SK-N-SH (cell line): ENCODE data around the gene VPS16. TPM values are rescaled to one million over a fixed set of nuclear protein-coding genes. Genes with fewer than 3 reads are reported as not detected.

ENCODE experiments used
- CTCF ChIA-PET: fragments of 300-600, 350-600 bp; formaldehyde crosslinking; extraction: SDS; loops from one replicate; lab custom pipeline; 2021; lab: Yijun Ruan, JAX
- POLR2A ChIA-PET: fragments of 350-600 bp; sonication (Branson Sonifier 250); formaldehyde crosslinking; extraction: SDS; loops from one replicate; lab custom pipeline; 2020; ENCODE audit warnings: antibody characterized with exemption, inconsistent platforms; lab: Yijun Ruan, JAX
- DNase-seq: peaks from one replicate; pipeline ENCODE4 v3.0.0; 2012
- H2AFZ ChIP-seq: fragments of 200-600 bp; sonication (generic); 2 replicates; pipeline ENCODE4 v1.8.1; 2016; ENCODE audit warnings: antibody characterized with exemption, mild to moderate bottlenecking, low read depth
- H3F3A ChIP-seq: fragments of 200-600 bp; sonication (generic); replicated peaks from 2 replicates; pipeline ENCODE3; 2016; ENCODE audit warnings: antibody characterized with exemption, mild to moderate bottlenecking; ENCODE audit not compliant: insufficient read depth
- H3K27ac ChIP-seq, 2 experiments: fragments of 200-500 bp in 1 of 2; fragments of 200-600 bp in 1 of 2; sonication (Bioruptor generic) in 1 of 2; sonication (generic), shearing (Covaris generic) in 1 of 2; 2 replicates each; pipeline versions ENCODE4 v1.5.1 to v1.6.1; 2014 to 2016; ENCODE audit warnings: low read depth in 2 of 2, inconsistent platforms in 1 of 2, low read length in 1 of 2, mild to moderate bottlenecking in 1 of 2, mixed read lengths in 1 of 2
- H3K27me3 ChIP-seq: fragments of 200-600 bp; sonication (generic), shearing (Covaris generic); 2 replicates; pipeline ENCODE4 v1.6.1; 2016; ENCODE audit warnings: mixed run types; ENCODE audit not compliant: insufficient read depth
- H3K36me3 ChIP-seq, 2 experiments: fragments of 200-500 bp in 1 of 2; fragments of 200-600 bp in 1 of 2; sonication (Bioruptor generic) in 1 of 2; sonication (generic) in 1 of 2; replicated peaks in 1 of 2; 2 replicates each; pipeline versions ENCODE3 to v1.5.1; 2014 to 2016; ENCODE audit warnings: low read length in 1 of 2, mild to moderate bottlenecking in 1 of 2; ENCODE audit not compliant: insufficient read depth in 2 of 2, control insufficient read depth in 1 of 2
- H3K4me1 ChIP-seq, 2 experiments: fragments of 200-500 bp in 1 of 2; fragments of 200-600 bp in 1 of 2; sonication (Bioruptor generic) in 1 of 2; sonication (generic), shearing (Covaris generic) in 1 of 2; 2 replicates each; pipeline versions ENCODE4 v1.5.1 to v1.6.1; 2014 to 2016; ENCODE audit warnings: low read depth in 1 of 2, low read length in 1 of 2, mixed run types in 1 of 2; ENCODE audit not compliant: insufficient read depth in 2 of 2, control insufficient read depth in 1 of 2
- H3K4me2 ChIP-seq: fragments of 200-600 bp; sonication (generic), shearing (Covaris generic); 2 replicates; pipeline ENCODE4 v1.6.1; 2017; ENCODE audit warnings: mixed run types
- H3K4me3 ChIP-seq, 2 experiments: fragments of 200-500 bp in 1 of 2; fragments of 200-600 bp in 1 of 2; sonication (Bioruptor generic) in 1 of 2; sonication (generic), shearing (Covaris generic) in 1 of 2; 2 replicates each; pipeline versions ENCODE4 v1.5.1 to v1.8.1; 2014 to 2016; ENCODE audit warnings: low read depth in 2 of 2, inconsistent platforms in 1 of 2, low read length in 1 of 2, mild to moderate bottlenecking in 1 of 2, mixed read lengths in 1 of 2, moderate library complexity in 1 of 2
- H3K79me2 ChIP-seq: fragments of 200-600 bp; sonication (generic); 2 replicates; pipeline ENCODE4 v1.8.1; 2017; ENCODE audit warnings: mild to moderate bottlenecking; ENCODE audit not compliant: insufficient read depth
- H3K9ac ChIP-seq: fragments of 200-600 bp; sonication (generic); 2 replicates; pipeline ENCODE4 v1.6.1; 2017; ENCODE audit warnings: mixed run types
- H3K9me2 ChIP-seq: fragments of 200-600 bp; sonication (generic); 2 replicates; pipeline ENCODE4 v1.6.1; 2017; ENCODE audit warnings: mixed run types
- H3K9me3 ChIP-seq: fragments of 200-600 bp; sonication (generic); 2 replicates; pipeline ENCODE4 v1.6.1; 2017; ENCODE audit warnings: mixed run types, mild to moderate bottlenecking, moderate library complexity
- H4K20me1 ChIP-seq: fragments of 200-600 bp; sonication (generic); 2 replicates; pipeline ENCODE4 v1.6.1; 2017; ENCODE audit warnings: mild to moderate bottlenecking, mixed run types; ENCODE audit not compliant: insufficient read depth
- EP300 ChIP-seq, 2 experiments: IDR thresholded peaks; 2 replicates each; pipeline versions ENCODE4 v1.4.0 to v1.6.1; 2012; ENCODE audit warnings: borderline replicate concordance in 1 of 2, low read depth in 1 of 2, low read length in 1 of 2
- EZH2phosphoT487 ChIP-seq: fragments of 200-600 bp; sonication (generic); IDR thresholded peaks from 2 replicates; pipeline ENCODE4 v1.6.1; 2017; ENCODE audit warnings: low read depth, mixed run types, mild to moderate bottlenecking, antibody characterized with exemption, moderate library complexity, borderline replicate concordance
- FOSL2 ChIP-seq: IDR thresholded peaks from 2 replicates; pipeline ENCODE4 v1.4.0; 2012; ENCODE audit warnings: low read depth, mild to moderate bottlenecking, moderate library complexity, borderline replicate concordance
- FOXJ3 ChIP-seq: sonication (generic); formaldehyde crosslinking; IDR thresholded peaks from 2 replicates; pipeline ENCODE4 v1.5.1; 2020; ENCODE audit warnings: mild to moderate bottlenecking, missing genetic modification reagents
- GABPA ChIP-seq: IDR thresholded peaks from 2 replicates; pipeline ENCODE4 v1.4.0; 2012; ENCODE audit warnings: low read depth, mild to moderate bottlenecking
- RAD21 ChIP-seq: IDR thresholded peaks from 2 replicates; pipeline ENCODE4 v1.6.1; 2012; ENCODE audit warnings: mild to moderate bottlenecking, low read length
- TAF1 ChIP-seq: IDR thresholded peaks from 2 replicates; pipeline ENCODE4 v1.6.1; 2012; ENCODE audit warnings: low read depth, mild to moderate bottlenecking, low read length, moderate library complexity, borderline replicate concordance
- TCF12 ChIP-seq: IDR thresholded peaks from 2 replicates; pipeline ENCODE4 v1.4.0; 2012
- YY1 ChIP-seq: IDR thresholded peaks from 2 replicates; pipeline ENCODE4 v1.4.0; 2012; ENCODE audit warnings: low read depth, mild to moderate bottlenecking
- WGBS: methylation state at CpG from one replicate; pipeline ENCODE4 v1.1.6; 2017; ENCODE audit warnings: low lambda C conversion rate; 5-methylcytosine and 5-hydroxymethylcytosine counted together
- polyA plus RNA-seq, 3 experiments: library from polyadenylated mRNA; depleted of rRNA; stranded (reverse); fragments of >200 nt; gene quantifications; 2 replicates each; pipeline ENCODE4 v1.2.3, GENCODE V29; 2012
- TF ChIP-seq, protein P1 (sequence below): IDR thresholded peaks from 2 replicates; pipeline ENCODE4; 2012
- TF ChIP-seq, protein P2 (sequence below): fragments of 200-600 bp; sonication (generic); IDR thresholded peaks from 2 replicates; pipeline ENCODE4 v1.6.1; 2017; ENCODE audit warnings: antibody characterized with exemption, mild to moderate bottlenecking, moderate library complexity
- TF ChIP-seq, protein P3 (sequence below): fragments of 150-350 bp; IDR thresholded peaks from 2 replicates; pipeline ENCODE4 v1.6.1; 2016; ENCODE audit warnings: mild to moderate bottlenecking, low read depth, low read length
- TF ChIP-seq, protein P4 (sequence below): IDR thresholded peaks from 2 replicates; pipeline ENCODE4 v1.6.1; 2012; ENCODE audit warnings: mild to moderate bottlenecking, low read depth, low read length, moderate library complexity

VPS16 gene
- polyA plus RNA-seq, 1 of the 3 experiments (the other 2 are of a cell fraction), result 62.0 TPM

GRCh38 chr20:2866236-2866635, 25.7 kb downstream of the VPS16 start:
- no peak overlapping the region for H3K27ac ChIP-seq
- DNase-seq, result no peak
- ChIA-PET CTCF (interaction anchor here (2.5 kb wide), 1 partner anchor 14 kb away, joined by 7 read pairs; no protein-coding TSS in a partner anchor), POLR2A (no interaction called here)
- peaks cover 0 to 40% of the 10 kb centered on the region in 2 experiments for H3K36me3 ChIP-seq
- H3K4me2 ChIP-seq, result no peak overlapping the region
- no peak overlapping the region for H2AFZ ChIP-seq
- peaks cover 0 to 11% of the 10 kb centered on the region in 2 experiments; a peak in 3 of 4 replicates for H3K4me1 ChIP-seq
- no peaks in the 10 kb centered on the region for H3K9me3 ChIP-seq
- no peak overlapping the region for H3K9ac ChIP-seq
- no peaks in the 10 kb centered on the region for H3K79me2 ChIP-seq
- no peaks in the 10 kb centered on the region for H3K9me2 ChIP-seq
- peaks cover 14% of the 10 kb centered on the region for H3F3A ChIP-seq
- H3K27me3 ChIP-seq, result no peaks in the 10 kb centered on the region
- TF ChIP-seq, protein P1, sequence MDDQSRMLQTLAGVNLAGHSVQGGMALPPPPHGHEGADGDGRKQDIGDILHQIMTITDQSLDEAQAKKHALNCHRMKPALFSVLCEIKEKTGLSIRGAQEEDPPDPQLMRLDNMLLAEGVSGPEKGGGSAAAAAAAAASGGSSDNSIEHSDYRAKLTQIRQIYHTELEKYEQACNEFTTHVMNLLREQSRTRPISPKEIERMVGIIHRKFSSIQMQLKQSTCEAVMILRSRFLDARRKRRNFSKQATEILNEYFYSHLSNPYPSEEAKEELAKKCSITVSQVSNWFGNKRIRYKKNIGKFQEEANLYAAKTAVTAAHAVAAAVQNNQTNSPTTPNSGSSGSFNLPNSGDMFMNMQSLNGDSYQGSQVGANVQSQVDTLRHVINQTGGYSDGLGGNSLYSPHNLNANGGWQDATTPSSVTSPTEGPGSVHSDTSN, result no peak
- TF ChIP-seq EZH2phosphoT487, result no peak
- no peak for TF ChIP-seq YY1
- no peak for TF ChIP-seq GABPA
- TF ChIP-seq, protein P2, sequence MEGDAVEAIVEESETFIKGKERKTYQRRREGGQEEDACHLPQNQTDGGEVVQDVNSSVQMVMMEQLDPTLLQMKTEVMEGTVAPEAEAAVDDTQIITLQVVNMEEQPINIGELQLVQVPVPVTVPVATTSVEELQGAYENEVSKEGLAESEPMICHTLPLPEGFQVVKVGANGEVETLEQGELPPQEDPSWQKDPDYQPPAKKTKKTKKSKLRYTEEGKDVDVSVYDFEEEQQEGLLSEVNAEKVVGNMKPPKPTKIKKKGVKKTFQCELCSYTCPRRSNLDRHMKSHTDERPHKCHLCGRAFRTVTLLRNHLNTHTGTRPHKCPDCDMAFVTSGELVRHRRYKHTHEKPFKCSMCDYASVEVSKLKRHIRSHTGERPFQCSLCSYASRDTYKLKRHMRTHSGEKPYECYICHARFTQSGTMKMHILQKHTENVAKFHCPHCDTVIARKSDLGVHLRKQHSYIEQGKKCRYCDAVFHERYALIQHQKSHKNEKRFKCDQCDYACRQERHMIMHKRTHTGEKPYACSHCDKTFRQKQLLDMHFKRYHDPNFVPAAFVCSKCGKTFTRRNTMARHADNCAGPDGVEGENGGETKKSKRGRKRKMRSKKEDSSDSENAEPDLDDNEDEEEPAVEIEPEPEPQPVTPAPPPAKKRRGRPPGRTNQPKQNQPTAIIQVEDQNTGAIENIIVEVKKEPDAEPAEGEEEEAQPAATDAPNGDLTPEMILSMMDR, result no peak
- TF ChIP-seq, protein P3, sequence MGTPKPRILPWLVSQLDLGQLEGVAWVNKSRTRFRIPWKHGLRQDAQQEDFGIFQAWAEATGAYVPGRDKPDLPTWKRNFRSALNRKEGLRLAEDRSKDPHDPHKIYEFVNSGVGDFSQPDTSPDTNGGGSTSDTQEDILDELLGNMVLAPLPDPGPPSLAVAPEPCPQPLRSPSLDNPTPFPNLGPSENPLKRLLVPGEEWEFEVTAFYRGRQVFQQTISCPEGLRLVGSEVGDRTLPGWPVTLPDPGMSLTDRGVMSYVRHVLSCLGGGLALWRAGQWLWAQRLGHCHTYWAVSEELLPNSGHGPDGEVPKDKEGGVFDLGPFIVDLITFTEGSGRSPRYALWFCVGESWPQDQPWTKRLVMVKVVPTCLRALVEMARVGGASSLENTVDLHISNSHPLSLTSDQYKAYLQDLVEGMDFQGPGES, result no peak
- no peak for TF ChIP-seq TCF12
- TF ChIP-seq, protein P4, sequence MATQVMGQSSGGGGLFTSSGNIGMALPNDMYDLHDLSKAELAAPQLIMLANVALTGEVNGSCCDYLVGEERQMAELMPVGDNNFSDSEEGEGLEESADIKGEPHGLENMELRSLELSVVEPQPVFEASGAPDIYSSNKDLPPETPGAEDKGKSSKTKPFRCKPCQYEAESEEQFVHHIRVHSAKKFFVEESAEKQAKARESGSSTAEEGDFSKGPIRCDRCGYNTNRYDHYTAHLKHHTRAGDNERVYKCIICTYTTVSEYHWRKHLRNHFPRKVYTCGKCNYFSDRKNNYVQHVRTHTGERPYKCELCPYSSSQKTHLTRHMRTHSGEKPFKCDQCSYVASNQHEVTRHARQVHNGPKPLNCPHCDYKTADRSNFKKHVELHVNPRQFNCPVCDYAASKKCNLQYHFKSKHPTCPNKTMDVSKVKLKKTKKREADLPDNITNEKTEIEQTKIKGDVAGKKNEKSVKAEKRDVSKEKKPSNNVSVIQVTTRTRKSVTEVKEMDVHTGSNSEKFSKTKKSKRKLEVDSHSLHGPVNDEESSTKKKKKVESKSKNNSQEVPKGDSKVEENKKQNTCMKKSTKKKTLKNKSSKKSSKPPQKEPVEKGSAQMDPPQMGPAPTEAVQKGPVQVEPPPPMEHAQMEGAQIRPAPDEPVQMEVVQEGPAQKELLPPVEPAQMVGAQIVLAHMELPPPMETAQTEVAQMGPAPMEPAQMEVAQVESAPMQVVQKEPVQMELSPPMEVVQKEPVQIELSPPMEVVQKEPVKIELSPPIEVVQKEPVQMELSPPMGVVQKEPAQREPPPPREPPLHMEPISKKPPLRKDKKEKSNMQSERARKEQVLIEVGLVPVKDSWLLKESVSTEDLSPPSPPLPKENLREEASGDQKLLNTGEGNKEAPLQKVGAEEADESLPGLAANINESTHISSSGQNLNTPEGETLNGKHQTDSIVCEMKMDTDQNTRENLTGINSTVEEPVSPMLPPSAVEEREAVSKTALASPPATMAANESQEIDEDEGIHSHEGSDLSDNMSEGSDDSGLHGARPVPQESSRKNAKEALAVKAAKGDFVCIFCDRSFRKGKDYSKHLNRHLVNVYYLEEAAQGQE, result no peak
- no peak for TF ChIP-seq FOSL2
- TF ChIP-seq EP300 (IDR thresholded peaks at IDR 0.05; ENCODE audit: borderline replicate concordance in 1 of 2, low read depth in 1 of 2, low read length in 1 of 2), result no peak
- TF ChIP-seq RAD21, result no peak
- TF ChIP-seq TAF1, result no peak
- TF ChIP-seq FOXJ3 (CRISPR knock-in tag), result no peak
- 86% methylated on average over 7 of the region's 11 CpGs for WGBS
- no peaks in the 10 kb centered on the region for H4K20me1 ChIP-seq
- H3K4me3 ChIP-seq, result no peak overlapping the region
